GM23248 (cell line): Measurements from ENCODE around the gene MTMR8. TPM values are rescaled to one million over a fixed set of nuclear protein-coding genes. Genes with fewer than 3 reads are reported as not detected.

Experiments used
- DNase-seq: peaks from one replicate; pipeline ENCODE4 v3.0.0-alpha.2; 2015
- H2AFZ ChIP-seq: fragments of 200-600 bp; sonication (generic); 2 replicates; pipeline ENCODE4 v1.6.1; 2016; ENCODE audit warnings: antibody characterized with exemption
- H3F3A ChIP-seq: fragments of 200-600 bp; sonication (generic); 2 replicates; pipeline ENCODE4 v1.6.1; 2016; ENCODE audit warnings: mild to moderate bottlenecking, antibody characterized with exemption, mixed run types; ENCODE audit not compliant: insufficient read depth
- H3K27ac ChIP-seq: fragments of 200-600 bp; sonication (generic); 2 replicates; pipeline ENCODE4 v1.5.1; 2016; ENCODE audit warnings: mild to moderate bottlenecking
- H3K27me3 ChIP-seq: fragments of 200-600 bp; sonication (generic); replicated peaks from 2 replicates; pipeline ENCODE4 v1.6.1; 2016; ENCODE audit warnings: mild to moderate bottlenecking; ENCODE audit not compliant: insufficient read depth
- H3K36me3 ChIP-seq: fragments of 200-600 bp; sonication (generic); 2 replicates; pipeline ENCODE4 v1.6.1; 2016; ENCODE audit warnings: low read depth, mild to moderate bottlenecking
- H3K4me1 ChIP-seq: fragments of 200-600 bp; sonication (generic); 2 replicates; pipeline ENCODE4 v1.6.1; 2016; ENCODE audit warnings: mild to moderate bottlenecking; ENCODE audit not compliant: insufficient read depth
- H3K4me2 ChIP-seq: fragments of 200-600 bp; sonication (generic); one replicate; pipeline ENCODE4 v1.6.1; 2016; ENCODE audit warnings: mild to moderate bottlenecking; ENCODE audit not compliant: unreplicated experiment
- H3K4me3 ChIP-seq: fragments of 200-600 bp; sonication (generic); 2 replicates; pipeline ENCODE4 v1.5.1; 2016; ENCODE audit warnings: mild to moderate bottlenecking
- H3K79me2 ChIP-seq: fragments of 200-600 bp; sonication (generic); 2 replicates; pipeline ENCODE4 v1.6.1; 2016; ENCODE audit warnings: mild to moderate bottlenecking; ENCODE audit not compliant: insufficient read depth
- H3K9ac ChIP-seq: fragments of 200-600 bp; sonication (generic); 2 replicates; pipeline ENCODE4 v1.6.1; 2016; ENCODE audit warnings: mild to moderate bottlenecking
- H3K9me2 ChIP-seq: fragments of 200-600 bp; sonication (generic); 2 replicates; pipeline ENCODE4 v1.6.1; 2016; ENCODE audit warnings: mixed run types, mild to moderate bottlenecking, moderate library complexity; ENCODE audit not compliant: insufficient read depth
- H3K9me3 ChIP-seq: fragments of 200-600 bp; sonication (generic); one replicate; pipeline ENCODE4 v1.6.1; 2017; ENCODE audit warnings: low read depth
- H4K20me1 ChIP-seq: fragments of 200-600 bp; sonication (generic); 2 replicates; pipeline ENCODE4 v1.6.0; 2016; ENCODE audit not compliant: insufficient read depth
- EZH2 ChIP-seq: fragments of 200-600 bp; sonication (generic); IDR thresholded peaks from 2 replicates; pipeline ENCODE4 v1.6.1; 2018; ENCODE audit warnings: antibody characterized with exemption, mild to moderate bottlenecking; ENCODE audit not compliant: insufficient read depth, poor library complexity, severe bottlenecking
- EZH2phosphoT487 ChIP-seq: fragments of 200-600 bp; sonication (generic); IDR thresholded peaks from 2 replicates; pipeline ENCODE4 v1.6.1; 2018; ENCODE audit warnings: antibody characterized with exemption, moderate library complexity, mild to moderate bottlenecking, low read depth; ENCODE audit not compliant: insufficient read depth
- WGBS, 2 experiments: methylation state at CpG; one replicate each; pipeline ENCODE4 v1.1.6; 2015 to 2017; ENCODE audit warnings: low lambda C conversion rate in 2 of 2, low coverage in 1 of 2; ENCODE audit errors: missing lambda C conversion rate in 2 of 2; 5-methylcytosine and 5-hydroxymethylcytosine counted together
- in situ Hi-C: fragments of 300-500 bp; cut with MboI; formaldehyde crosslinking; loops from 2 replicates; pipeline ENCODE4 v1.15.0; 2020
- polyA plus RNA-seq: library from polyadenylated mRNA; unstranded; fragments of >200 nt; fragmentation: Nextera tagmentation; extraction: Ambion mirVana; gene quantifications from 2 replicates; pipeline ENCODE4 v1.2.1, GENCODE V29; 2016
- total RNA-seq: library from RNA; depleted of rRNA; stranded (reverse); fragments of >200 nt; shearing (Covaris generic); gene quantifications from 2 replicates; pipeline ENCODE4 v1.2.3, GENCODE V29; 2014

Gene MTMR8
- total and polyA plus RNA-seq, 2 experiments from 2014 or later = 0.10 TPM; not detected in 1

DNA sequence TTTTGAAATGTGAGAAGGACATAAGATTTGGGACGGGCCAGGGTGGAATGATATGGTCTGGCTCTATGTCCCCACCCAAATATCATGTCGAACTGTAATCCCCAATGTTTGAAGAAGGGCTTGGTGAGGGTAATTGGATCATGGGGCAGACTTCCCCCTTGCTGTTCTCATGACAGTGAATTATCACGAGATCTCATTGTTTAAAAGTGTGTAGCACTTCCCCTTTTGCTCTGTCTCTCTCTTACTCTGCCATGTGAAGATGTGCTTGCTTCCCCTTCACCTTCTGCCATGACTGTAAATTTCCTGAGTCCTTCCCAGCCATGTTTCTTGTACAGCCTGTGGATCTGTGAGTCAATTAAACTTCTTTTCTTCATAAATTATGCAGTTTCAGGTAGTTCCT lies 17.5 kb downstream of the MTMR8 start:
- in situ Hi-C loops = no loop called here
- no peak overlapping the region for H2AFZ ChIP-seq
- no peak overlapping the region for H3K4me3 ChIP-seq
- no peaks in the 10 kb centered on the region for H3F3A ChIP-seq
- no peak for DNase-seq
- H3K79me2 ChIP-seq = no peaks in the 10 kb centered on the region
- H4K20me1 ChIP-seq = no peaks in the 10 kb centered on the region
- TF ChIP-seq EZH2 (no peak), EZH2phosphoT487 (no peak)
- H3K9me3 ChIP-seq = no peaks in the 10 kb centered on the region
- H3K27ac ChIP-seq = no peak overlapping the region
- 11 to 17% methylated on average over 3 of the region's 3 CpGs for WGBS, 2 experiments
- H3K27me3 ChIP-seq = no peaks in the 10 kb centered on the region
- no peak overlapping the region for H3K4me2 ChIP-seq
- no peaks in the 10 kb centered on the region for H3K36me3 ChIP-seq
- no peak overlapping the region for H3K9ac ChIP-seq
- H3K9me2 ChIP-seq = no peaks in the 10 kb centered on the region
- H3K4me1 ChIP-seq = no peaks in the 10 kb centered on the region

DNA sequence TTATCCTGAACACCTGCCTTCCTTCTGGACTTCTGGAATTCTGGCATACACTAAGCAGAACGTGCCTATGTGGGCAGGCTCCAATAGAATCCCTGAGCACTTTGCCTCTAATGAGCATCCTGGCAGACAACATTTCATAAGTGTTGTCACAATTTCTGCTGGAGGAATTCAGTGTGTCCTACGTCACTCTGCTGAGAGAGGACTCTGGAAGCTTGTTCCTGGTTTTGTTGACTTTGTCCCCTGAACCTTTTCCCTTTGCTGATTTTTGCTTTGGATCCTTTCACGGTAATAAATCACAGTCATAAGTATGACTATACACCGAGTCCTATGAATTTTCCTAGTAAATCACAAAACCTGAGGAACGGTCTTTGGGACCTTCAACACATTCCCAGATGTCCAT lies 43.2 kb downstream of the MTMR8 start:
- Histone ChIP-seq H3F3A (no peaks in the 10 kb centered on the region), H2AFZ (no peak overlapping the region), H3K27me3 (no peaks in the 10 kb centered on the region), H3K4me3 (no peak overlapping the region), H4K20me1 (no peaks in the 10 kb centered on the region), H3K79me2 (no peaks in the 10 kb centered on the region), H3K36me3 (no peaks in the 10 kb centered on the region), H3K4me2 (no peak overlapping the region), H3K4me1 (no peaks in the 10 kb centered on the region), H3K9ac (no peak overlapping the region), H3K9me2 (no peaks in the 10 kb centered on the region), H3K9me3 (no peaks in the 10 kb centered on the region), H3K27ac (no peak overlapping the region)
- no peak for DNase-seq
- TF ChIP-seq EZH2 = no peak
- no peak for TF ChIP-seq EZH2phosphoT487
- in situ Hi-C loops = no loop called here
- WGBS, 2 experiments = 37% methylated on average over 4 to 5 of the region's 5 CpGs

DNA sequence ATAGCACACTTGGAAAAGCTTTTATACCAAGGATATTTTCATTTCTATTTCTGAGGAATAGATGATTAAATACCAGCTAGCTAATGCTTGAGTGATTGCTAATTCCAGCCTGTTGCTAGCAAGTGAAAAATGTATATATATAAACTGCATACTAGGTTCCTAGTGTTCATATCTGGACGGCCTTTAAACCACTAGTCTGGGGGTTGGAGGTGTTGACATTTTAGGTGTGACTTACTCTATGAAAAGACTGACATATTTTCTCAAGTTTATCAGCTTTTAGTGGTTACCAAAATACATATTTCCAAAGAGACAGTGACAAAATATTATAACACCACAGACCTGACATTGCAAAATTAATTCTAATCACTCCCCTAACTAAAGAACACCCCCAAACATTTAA lies 44.7 kb downstream of the MTMR8 start:
- no peaks in the 10 kb centered on the region for H3F3A ChIP-seq
- no peaks in the 10 kb centered on the region for H3K79me2 ChIP-seq
- WGBS, 2 experiments = 0% methylated on average over 1 of the region's 1 CpG
- no peak overlapping the region for H2AFZ ChIP-seq
- no peak overlapping the region for H3K4me3 ChIP-seq
- no peaks in the 10 kb centered on the region for H3K9me3 ChIP-seq
- no peaks in the 10 kb centered on the region for H4K20me1 ChIP-seq
- DNase-seq = no peak
- H3K9me2 ChIP-seq = no peaks in the 10 kb centered on the region
- H3K27me3 ChIP-seq = no peaks in the 10 kb centered on the region
- H3K4me1 ChIP-seq = no peaks in the 10 kb centered on the region
- no peak overlapping the region for H3K27ac ChIP-seq
- no peak for TF ChIP-seq EZH2
- H3K9ac ChIP-seq = no peak overlapping the region
- in situ Hi-C loops = no loop called here
- H3K36me3 ChIP-seq = no peaks in the 10 kb centered on the region
- H3K4me2 ChIP-seq = no peak overlapping the region

DNA sequence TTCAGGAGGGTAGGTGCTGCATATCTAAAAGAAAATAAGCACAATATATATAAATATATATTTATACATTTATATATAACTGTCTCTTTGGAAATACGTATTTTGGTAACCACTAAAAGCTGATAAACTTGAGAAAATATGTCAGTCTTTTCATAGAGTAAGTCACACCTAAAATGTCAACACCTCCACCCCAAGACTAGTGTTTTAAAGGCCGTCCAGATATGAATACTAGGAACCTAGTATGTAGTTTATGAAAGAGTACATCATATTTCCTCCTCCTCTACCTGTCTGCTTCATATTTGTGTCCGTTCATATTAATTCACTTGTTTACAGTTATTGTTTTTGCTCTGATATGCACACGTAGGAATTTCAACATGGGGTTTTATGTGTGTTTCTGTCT lies 45.2 kb downstream of the MTMR8 start:
- no peaks in the 10 kb centered on the region for H3K9me3 ChIP-seq
- H3K4me3 ChIP-seq = no peak overlapping the region
- no peak overlapping the region for H3K27ac ChIP-seq
- H3K9ac ChIP-seq = no peak overlapping the region
- H3K27me3 ChIP-seq = no peaks in the 10 kb centered on the region
- in situ Hi-C loops = no loop called here
- 31 to 33% methylated on average over 4 of the region's 4 CpGs for WGBS, 2 experiments
- H3K4me1 ChIP-seq = no peaks in the 10 kb centered on the region
- H3F3A ChIP-seq = no peaks in the 10 kb centered on the region
- H3K4me2 ChIP-seq = no peak overlapping the region
- no peaks in the 10 kb centered on the region for H3K79me2 ChIP-seq
- H3K36me3 ChIP-seq = no peaks in the 10 kb centered on the region
- no peaks in the 10 kb centered on the region for H3K9me2 ChIP-seq
- TF ChIP-seq EZH2 (no peak), EZH2phosphoT487 (no peak)
- no peak overlapping the region for H2AFZ ChIP-seq
- DNase-seq = no peak
- H4K20me1 ChIP-seq = no peaks in the 10 kb centered on the region

DNA sequence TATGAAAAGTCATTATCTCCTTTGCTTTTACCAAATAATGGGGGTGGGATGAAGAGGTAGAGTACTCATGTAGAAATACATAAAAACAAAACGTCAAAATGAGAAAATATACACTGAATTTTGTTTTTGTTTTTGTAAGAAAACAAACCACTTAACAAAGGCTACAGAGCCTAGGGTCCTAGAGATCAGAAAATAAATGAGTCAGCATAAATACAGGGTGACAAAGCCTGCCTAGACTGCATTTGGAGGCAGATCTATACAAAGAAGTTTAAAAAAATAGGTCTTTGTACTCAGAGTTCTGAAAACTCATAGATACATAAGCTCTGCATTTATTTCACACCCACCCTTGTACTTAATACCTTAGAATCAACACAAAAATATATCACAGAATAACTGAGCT lies 52.4 kb downstream of the MTMR8 start:
- Histone ChIP-seq H2AFZ (no peak overlapping the region), H3K9ac (no peak overlapping the region), H3K36me3 (no peaks in the 10 kb centered on the region), H3K79me2 (no peaks in the 10 kb centered on the region), H3F3A (no peaks in the 10 kb centered on the region), H3K4me2 (no peak overlapping the region), H3K27ac (no peak overlapping the region), H3K9me3 (no peaks in the 10 kb centered on the region), H3K4me1 (no peaks in the 10 kb centered on the region), H3K27me3 (no peaks in the 10 kb centered on the region), H4K20me1 (no peaks in the 10 kb centered on the region), H3K9me2 (no peaks in the 10 kb centered on the region), H3K4me3 (no peak overlapping the region)
- TF ChIP-seq EZH2 (no peak), EZH2phosphoT487 (no peak)
- DNase-seq = no peak
- WGBS, 2 experiments = 13 to 29% methylated on average over 1 of the region's 1 CpG
- in situ Hi-C loops = no loop called here
